T-cell (primary cell): ENCODE measurements around the gene STAT5B. TPM values are rescaled to one million over a fixed set of nuclear protein-coding genes. Genes with fewer than 3 reads are reported as not detected.
A peak's percentile ranks its signal among the peaks of the same experiment; 100 is the strongest.

Source experiments
- ATAC-seq, 4 experiments: fragments of 200-7000 bp in 3 of 4; fragments of 150-1000 bp in 1 of 4; cut with Tn5 transposase; replicated peaks in 1 of 4; 1 replicate in 3 of 4; 2 replicates in 1 of 4; pipeline ENCODE4 v1.10.0; 2021; ENCODE audit warnings: moderate library complexity in 3 of 4, mild to moderate bottlenecking in 2 of 4, moderate number of reproducible peaks in 1 of 4
- CTCF ChIA-PET, 2 donors: fragments of 300-600 bp; sonication (Branson Sonifier 250); formaldehyde crosslinking; loops; one replicate each; lab custom pipeline; 2022; ENCODE audit warnings: antibody characterized with exemption in 2 of 2; lab: Charles Lee
- POLR2A ChIA-PET, 2 donors: fragments of 300-600 bp; sonication (Branson Sonifier 250); formaldehyde crosslinking; loops; one replicate each; lab custom pipeline; 2022; ENCODE audit warnings: antibody characterized with exemption in 2 of 2; lab: Charles Lee
- DNase-seq, 35 experiments: peaks; one replicate each; pipeline versions ENCODE4 v3.0.0 to v3.0.0-alpha.2; 2013 to 2023
- H3K27ac ChIP-seq: one replicate; pipeline ENCODE4 v1.5.1; 2013; ENCODE audit warnings: low read length
- H3K27me3 ChIP-seq, 2 experiments: replicated peaks in 1 of 2; 1 replicate in 1 of 2; 2 replicates in 1 of 2; pipeline versions ENCODE4 v1.6.1 to v1.7.0; 2013; ENCODE audit warnings: low read length in 1 of 2, mixed read lengths in 1 of 2; ENCODE audit not compliant: control insufficient read depth in 2 of 2, insufficient read depth in 2 of 2; ENCODE audit errors: extremely low read depth in 1 of 2
- H3K36me3 ChIP-seq, 2 donors: 1 replicate in 1 of 2; 2 replicates in 1 of 2; pipeline versions ENCODE4 v1.6.1 to v1.7.0; 2013; ENCODE audit warnings: low read length in 1 of 2; ENCODE audit not compliant: control insufficient read depth in 2 of 2, insufficient read depth in 1 of 2; ENCODE audit errors: extremely low read depth in 1 of 2
- H3K4me1 ChIP-seq, 2 experiments: 1 replicate in 1 of 2; 2 replicates in 1 of 2; pipeline versions ENCODE4 v1.6.1 to v1.7.0; 2013; ENCODE audit warnings: low read length in 2 of 2, mixed read lengths in 1 of 2; ENCODE audit not compliant: insufficient read depth in 2 of 2, control insufficient read depth in 1 of 2; ENCODE audit errors: extremely low read depth in 1 of 2
- H3K4me3 ChIP-seq, 2 donors: 1 replicate in 1 of 2; 2 replicates in 1 of 2; pipeline versions ENCODE4 v1.5.1 to v1.7.0; 2013; ENCODE audit warnings: mild to moderate bottlenecking in 2 of 2, low read length in 1 of 2, moderate library complexity in 1 of 2; ENCODE audit not compliant: control insufficient read depth in 1 of 2; ENCODE audit errors: extremely low read depth in 1 of 2
- H3K9me3 ChIP-seq: 2 replicates; pipeline ENCODE4 v1.7.0; 2013
- H3K27ac Mint-ChIP-seq, 2 donors: one replicate each; pipeline ENCODE4 v1.8.0; 2020 to 2021; ENCODE audit warnings: mild to moderate bottlenecking in 2 of 2, mixed read lengths in 2 of 2
- H3K27me3 Mint-ChIP-seq, 2 donors: one replicate each; pipeline ENCODE4 v1.8.0; 2021 to 2022; ENCODE audit warnings: mixed read lengths in 2 of 2
- H3K36me3 Mint-ChIP-seq: one replicate; pipeline ENCODE4 v1.8.0; 2021; ENCODE audit warnings: mixed read lengths
- H3K4me1 Mint-ChIP-seq, 3 donors: one replicate each; pipeline ENCODE4 v1.8.0; 2020 to 2022; ENCODE audit warnings: mixed read lengths in 3 of 3, mild to moderate bottlenecking in 1 of 3
- H3K4me3 Mint-ChIP-seq, 3 donors: one replicate each; pipeline ENCODE4 v1.8.0; 2020 to 2022; ENCODE audit warnings: mild to moderate bottlenecking in 3 of 3, mixed read lengths in 3 of 3, moderate library complexity in 3 of 3
- H3K9me3 Mint-ChIP-seq, 3 donors: one replicate each; pipeline ENCODE4 v1.8.0; 2020 to 2022; ENCODE audit warnings: mixed read lengths in 3 of 3
- WGBS: methylation state at CpG from one replicate; pipeline ENCODE4 v1.1.5; 2013; ENCODE audit warnings: missing lambda C conversion rate; ENCODE audit not compliant: insufficient coverage; 5-methylcytosine and 5-hydroxymethylcytosine counted together
- total RNA-seq, 35 experiments: library from RNA in 6 of 35; stranded (reverse) in 6 of 35; fragments of 120-200 nt in 1 of 35; gene quantifications; one replicate each; pipeline versions ENCODE4 v1.2.1 to v1.2.4 and lab custom pipeline; 2013 to 2026

STAT5B gene
- total RNA-seq, 5 donors from 2014 or later (not counting 1 experiment from before 2014, with no cell fraction given) = 178 to 205 (median 186) TPM

GRCh38 chr17:42290577-42290976, 14.4 kb upstream of the STAT5B start:
- peak overlapping the region; percentile 83 to 95 (median 92) for H3K4me3 Mint-ChIP-seq
- H3K27ac ChIP-seq = peak overlapping the region; percentile 92
- no peaks in the 10 kb centered on the region for H3K27me3 Mint-ChIP-seq
- ChIA-PET CTCF (interaction anchor here in 1 of 2 donors (3.2 kb wide), 1 partner anchor 69 kb away, joined by 22 read pairs; no protein-coding TSS in a partner anchor), POLR2A (interaction anchor here (0.6 to 2.0 kb wide), 3 partner anchors 42 to 78 kb away, joined by 3 to 29 read pairs (median 3); no protein-coding TSS in a partner anchor)
- H3K9me3 Mint-ChIP-seq = no peaks in the 10 kb centered on the region
- no peaks in the 10 kb centered on the region for H3K27me3 ChIP-seq
- no peak overlapping the region for H3K4me3 ChIP-seq
- ATAC-seq (no peak), DNase-seq (no peak)
- no CpG with 5 or more reads among the region's 5 CpGs for WGBS
- H3K4me1 ChIP-seq = peaks cover 19 to 50% of the 10 kb centered on the region in 2 experiments
- H3K36me3 Mint-ChIP-seq = peaks cover 31% of the 10 kb centered on the region
- H3K27ac Mint-ChIP-seq = peak overlapping the region; percentile 79 to 92
- peaks cover 3 to 30% of the 10 kb centered on the region in 2 donors for H3K36me3 ChIP-seq
- H3K4me1 Mint-ChIP-seq = peaks cover 53 to 66% (median 61%) of the 10 kb centered on the region in 3 donors
- H3K9me3 ChIP-seq = no peaks in the 10 kb centered on the region

GRCh38 chr17:42289611-42290181, 13.5 kb upstream of the STAT5B start:
- H3K9me3 Mint-ChIP-seq = no peaks in the 10 kb centered on the region
- Histone ChIP-seq H3K36me3 (peaks cover 0 to 21% of the 10 kb centered on the region in 2 donors), H3K9me3 (no peaks in the 10 kb centered on the region), H3K4me1 (peaks cover 19 to 54% of the 10 kb centered on the region in 2 experiments), H3K4me3 (peak overlapping the region; percentile 88 to 90), H3K27me3 (no peaks in the 10 kb centered on the region), H3K27ac (peak overlapping the region; percentile 92)
- ChIA-PET CTCF (interaction anchor here in 1 of 2 donors (1.5 to 3.2 kb wide), 2 partner anchors 40 to 68 kb away, joined by 4 to 22 read pairs; no protein-coding TSS in a partner anchor), POLR2A (interaction anchor here (0.7 to 2.0 kb wide), 3 partner anchors 20 to 68 kb away, joined by 3 to 29 read pairs (median 3); no protein-coding TSS in a partner anchor)
- H3K27me3 Mint-ChIP-seq = no peaks in the 10 kb centered on the region
- DNase-seq (peak in 14 of 35 experiments; percentile 11 to 52 (median 32)), ATAC-seq (no peak)
- peaks cover 24% of the 10 kb centered on the region for H3K36me3 Mint-ChIP-seq
- 39% methylated on average over 4 of the region's 9 CpGs for WGBS
- peaks cover 50 to 62% (median 61%) of the 10 kb centered on the region in 3 donors for H3K4me1 Mint-ChIP-seq
- peak overlapping the region; percentile 83 to 95 (median 92) for H3K4me3 Mint-ChIP-seq
- H3K27ac Mint-ChIP-seq = peak overlapping the region; percentile 79 to 92

GRCh38 chr17:42288803-42289610, 12.8 kb upstream of the STAT5B start:
- H3K27ac Mint-ChIP-seq = peak overlapping the region; percentile 79 to 92
- ATAC-seq (peak; percentile 43 to 60 (median 48)), DNase-seq (peak in 34 of 35 experiments; percentile 13 to 72 (median 46))
- H3K27ac ChIP-seq = peak overlapping the region; percentile 92
- peaks cover 20% of the 10 kb centered on the region for H3K36me3 Mint-ChIP-seq
- no peaks in the 10 kb centered on the region for H3K27me3 ChIP-seq
- peaks cover 19 to 54% of the 10 kb centered on the region in 2 experiments for H3K4me1 ChIP-seq
- 9% methylated on average over 21 of the region's 44 CpGs for WGBS
- H3K27me3 Mint-ChIP-seq = no peaks in the 10 kb centered on the region
- H3K4me3 Mint-ChIP-seq = peak overlapping the region; percentile 83 to 95 (median 92)
- ChIA-PET POLR2A (interaction anchor here (0.6 to 2.0 kb wide), 9 partner anchors 16 to 417 kb away, joined by 3 to 29 read pairs (median 3); no protein-coding TSS in a partner anchor), CTCF (interaction anchor here (0.6 to 3.2 kb wide), 4 partner anchors 39 to 67 kb away, joined by 3 to 22 read pairs (median 4); no protein-coding TSS in a partner anchor)
- H3K9me3 Mint-ChIP-seq = no peaks in the 10 kb centered on the region
- H3K4me3 ChIP-seq = peak overlapping the region; percentile 88 to 90
- peaks cover 0 to 15% of the 10 kb centered on the region in 2 donors for H3K36me3 ChIP-seq
- peaks cover 50 to 62% (median 59%) of the 10 kb centered on the region in 3 donors for H3K4me1 Mint-ChIP-seq
- no peaks in the 10 kb centered on the region for H3K9me3 ChIP-seq

GRCh38 chr17:42287977-42288802, 12.0 kb upstream of the STAT5B start, which contains the start of gene STAT5A:
Gene STAT5A, plus strand, starts transcription at chr17:42288498. Its CDS starts 914 bp downstream, at chr17:42289412.
- WGBS = under 1% methylated on average over 83 of the region's 88 CpGs
- no peaks in the 10 kb centered on the region for H3K9me3 Mint-ChIP-seq
- DNase-seq = peak; percentile 56 to 88 (median 77)

GRCh38 chr17:42287305-42287976, 11.2 kb upstream of the STAT5B start:
- Mint-ChIP-seq H3K36me3 (peaks cover 12% of the 10 kb centered on the region), H3K27ac (peak overlapping the region; percentile 95 to 98), H3K4me3 (peak overlapping the region; percentile 88 to 95 (median 92)), H3K27me3 (no peaks in the 10 kb centered on the region), H3K4me1 (peaks cover 52 to 65% (median 64%) of the 10 kb centered on the region in 3 donors), H3K9me3 (no peaks in the 10 kb centered on the region)
- ChIA-PET CTCF (interaction anchor here in 1 of 2 donors (0.6 to 3.2 kb wide), 6 partner anchors 10 to 65 kb away, joined by 3 to 22 read pairs (median 4); no protein-coding TSS in a partner anchor), POLR2A (interaction anchor here (0.6 to 1.0 kb wide), 7 partner anchors 8 to 243 kb away, joined by 3 to 6 read pairs (median 4); no protein-coding TSS in a partner anchor)
- Histone ChIP-seq H3K9me3 (no peaks in the 10 kb centered on the region), H3K36me3 (peaks cover 0 to 7% of the 10 kb centered on the region in 2 donors), H3K4me1 (peaks cover 19 to 57% of the 10 kb centered on the region in 2 experiments), H3K4me3 (peak overlapping the region; percentile 88 to 90), H3K27ac (peak overlapping the region; percentile 96), H3K27me3 (no peaks in the 10 kb centered on the region)
- peak; percentile 10 to 27 (median 17) for ATAC-seq
- WGBS = 2% methylated on average over 7 of the region's 14 CpGs
- DNase-seq = peak in 21 of 35 experiments; percentile 13 to 50 (median 33)

More at GRCh38 chr17:42287977-42288802, 12.0 kb upstream of the STAT5B start, which contains the start of gene STAT5A:
- peak within 1 kb of the TSS; percentile 88 to 95 (median 92) for H3K4me3 Mint-ChIP-seq
- H3K4me1 Mint-ChIP-seq = peaks cover 49 to 60% (median 57%) of the 10 kb centered on the region in 3 donors
- Histone ChIP-seq H3K9me3 (no peaks in the 10 kb centered on the region), H3K27ac (peak within 1 kb of the TSS; percentile 96), H3K27me3 (no peaks in the 10 kb centered on the region), H3K36me3 (peaks cover 0 to 10% of the 10 kb centered on the region in 2 donors), H3K4me1 (peaks cover 19 to 57% of the 10 kb centered on the region in 2 experiments), H3K4me3 (peak within 1 kb of the TSS; percentile 88 to 90)
- peak within 1 kb of the TSS; percentile 95 to 98 for H3K27ac Mint-ChIP-seq
- H3K27me3 Mint-ChIP-seq = no peaks in the 10 kb centered on the region
- peaks cover 15% of the 10 kb centered on the region for H3K36me3 Mint-ChIP-seq
- ATAC-seq = peak; percentile 82 to 87 (median 86)
- CTCF ChIA-PET = interaction anchor here (0.6 to 3.2 kb wide), 5 partner anchors 11 to 66 kb away, joined by 3 to 22 read pairs (median 4); no protein-coding TSS in a partner anchor
- POLR2A ChIA-PET = interaction anchor here (0.5 to 2.0 kb wide), 10 partner anchors 15 to 417 kb away, joined by 3 to 29 read pairs (median 4); no protein-coding TSS in a partner anchor
